ENCODE results near the gene GPR155.

DNA sequence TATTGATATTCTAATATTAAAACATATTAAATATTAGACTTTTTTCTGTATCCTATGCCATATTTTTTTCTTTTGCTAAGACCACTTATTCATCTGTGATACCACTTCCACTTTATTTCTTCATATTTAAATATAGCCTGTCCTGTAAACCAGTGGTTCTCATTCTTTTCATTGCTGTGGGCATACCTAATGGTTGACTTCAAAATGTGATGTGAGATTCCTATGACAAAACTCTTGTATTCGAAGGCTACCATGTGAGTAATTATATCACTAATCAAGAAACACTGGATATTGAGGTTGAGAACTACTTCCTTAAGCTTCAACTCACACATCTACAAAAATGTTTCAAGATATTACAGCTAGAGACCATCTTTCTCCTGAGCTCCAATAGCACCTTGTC lies 87.7 kb downstream of the GPR155 start:
- TF ChIP-seq CTCF (conservative IDR thresholded peaks at IDR 0.05; ENCODE audit: low read length), result no peak
- no peak for TF ChIP-seq EZH2phosphoT487 (IDR thresholded peaks at IDR 0.05; ENCODE audit: borderline replicate concordance)

Measured in Loucy (cell line).